PFSK-1 (cell line): ENCODE data around the gene PDCD11.

Experiments used
- FOXP2 ChIP-seq: optimal IDR thresholded peaks from 2 replicates; pipeline ENCODE3; 2011; ENCODE audit warnings: borderline replicate concordance, control low read depth, inconsistent platforms; ENCODE audit not compliant: insufficient read depth; ENCODE audit errors: extremely low read length, extremely low read depth
- POLR2AphosphoS5 ChIP-seq: IDR thresholded peaks from 2 replicates; pipeline ENCODE4 v1.6.1; 2012; ENCODE audit warnings: low read depth, mild to moderate bottlenecking, control low read depth, low read length, moderate library complexity
- SIN3A ChIP-seq: IDR thresholded peaks from 2 replicates; pipeline ENCODE4 v1.6.1; 2012; ENCODE audit warnings: mild to moderate bottlenecking, low read length, moderate library complexity, borderline replicate concordance; ENCODE audit not compliant: insufficient read depth
- TAF1 ChIP-seq: IDR thresholded peaks from 2 replicates; pipeline ENCODE4 v1.6.1; 2012; ENCODE audit warnings: low read length, control low read depth, borderline replicate concordance; ENCODE audit not compliant: insufficient read depth
- TF ChIP-seq, protein P1 (sequence below), 2 experiments: IDR thresholded peaks; 2 replicates each; pipeline versions ENCODE4 v1.6.1 to v1.8.0; 2011 to 2012; ENCODE audit warnings: low read depth in 2 of 2, low read length in 2 of 2, control low read depth in 1 of 2, inconsistent platforms in 1 of 2, mild to moderate bottlenecking in 1 of 2, moderate library complexity in 1 of 2; ENCODE audit not compliant: insufficient read depth in 1 of 2

PDCD11 gene

DNA sequence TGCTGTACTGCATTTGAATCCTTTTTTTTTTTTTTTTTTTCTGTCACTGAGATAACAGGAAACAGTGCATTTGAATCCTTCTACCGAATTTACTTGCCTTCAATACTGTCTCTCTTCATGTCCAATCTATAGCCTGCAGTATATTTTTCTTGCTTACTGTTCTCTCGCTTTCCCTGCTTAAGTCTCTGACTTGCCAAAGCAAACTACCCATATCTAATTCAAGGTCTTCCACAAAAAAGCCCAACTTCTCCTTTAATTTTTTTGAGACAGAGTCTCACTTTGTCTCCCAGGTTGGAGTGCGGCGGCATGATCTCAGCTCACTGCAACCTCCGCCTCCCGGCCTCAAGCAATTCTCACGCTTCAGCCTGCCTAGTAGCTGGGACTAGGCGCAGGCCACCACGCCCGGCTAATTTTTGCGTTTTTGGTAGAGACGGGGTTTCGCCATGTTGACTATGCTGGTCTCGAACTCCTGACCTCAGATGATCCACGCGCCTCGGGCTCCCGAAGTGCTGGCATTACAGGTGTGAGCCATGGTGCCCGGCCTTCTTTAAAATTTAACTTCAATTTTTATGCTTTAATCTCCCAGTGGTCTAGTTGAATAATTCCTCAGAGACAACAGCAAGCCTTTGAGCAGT is 882 bp downstream of the PDCD11 start:
- no peak for TF ChIP-seq TAF1
- no peak for TF ChIP-seq SIN3A
- no peak for TF ChIP-seq FOXP2
- TF ChIP-seq POLR2AphosphoS5 = no peak
- TF ChIP-seq, protein P1, sequence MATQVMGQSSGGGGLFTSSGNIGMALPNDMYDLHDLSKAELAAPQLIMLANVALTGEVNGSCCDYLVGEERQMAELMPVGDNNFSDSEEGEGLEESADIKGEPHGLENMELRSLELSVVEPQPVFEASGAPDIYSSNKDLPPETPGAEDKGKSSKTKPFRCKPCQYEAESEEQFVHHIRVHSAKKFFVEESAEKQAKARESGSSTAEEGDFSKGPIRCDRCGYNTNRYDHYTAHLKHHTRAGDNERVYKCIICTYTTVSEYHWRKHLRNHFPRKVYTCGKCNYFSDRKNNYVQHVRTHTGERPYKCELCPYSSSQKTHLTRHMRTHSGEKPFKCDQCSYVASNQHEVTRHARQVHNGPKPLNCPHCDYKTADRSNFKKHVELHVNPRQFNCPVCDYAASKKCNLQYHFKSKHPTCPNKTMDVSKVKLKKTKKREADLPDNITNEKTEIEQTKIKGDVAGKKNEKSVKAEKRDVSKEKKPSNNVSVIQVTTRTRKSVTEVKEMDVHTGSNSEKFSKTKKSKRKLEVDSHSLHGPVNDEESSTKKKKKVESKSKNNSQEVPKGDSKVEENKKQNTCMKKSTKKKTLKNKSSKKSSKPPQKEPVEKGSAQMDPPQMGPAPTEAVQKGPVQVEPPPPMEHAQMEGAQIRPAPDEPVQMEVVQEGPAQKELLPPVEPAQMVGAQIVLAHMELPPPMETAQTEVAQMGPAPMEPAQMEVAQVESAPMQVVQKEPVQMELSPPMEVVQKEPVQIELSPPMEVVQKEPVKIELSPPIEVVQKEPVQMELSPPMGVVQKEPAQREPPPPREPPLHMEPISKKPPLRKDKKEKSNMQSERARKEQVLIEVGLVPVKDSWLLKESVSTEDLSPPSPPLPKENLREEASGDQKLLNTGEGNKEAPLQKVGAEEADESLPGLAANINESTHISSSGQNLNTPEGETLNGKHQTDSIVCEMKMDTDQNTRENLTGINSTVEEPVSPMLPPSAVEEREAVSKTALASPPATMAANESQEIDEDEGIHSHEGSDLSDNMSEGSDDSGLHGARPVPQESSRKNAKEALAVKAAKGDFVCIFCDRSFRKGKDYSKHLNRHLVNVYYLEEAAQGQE (IDR thresholded peaks at IDR 0.05; ENCODE audit: insufficient read depth in 1 of 2, low read depth in 2 of 2, low read length in 2 of 2) = no peak

DNA sequence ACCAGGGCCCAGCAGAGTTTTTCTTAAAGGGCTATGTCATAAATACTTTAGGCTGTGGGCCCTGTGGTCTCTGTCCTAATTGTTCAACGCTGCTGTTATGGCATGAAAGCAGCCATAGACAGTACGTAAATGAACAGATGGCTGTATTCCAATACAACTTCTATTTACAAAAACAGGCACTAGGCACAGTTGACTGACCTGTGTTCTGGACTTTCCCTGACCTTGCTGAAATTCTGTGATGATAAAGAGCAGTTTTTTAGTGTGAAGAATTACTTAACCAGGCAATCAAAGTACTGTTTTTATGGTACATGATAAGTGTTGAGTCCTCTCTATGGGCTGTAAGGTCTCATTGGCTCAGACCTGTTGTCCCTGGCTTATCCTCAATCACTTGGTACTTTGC is 17.1 kb downstream of the PDCD11 start:
- TF ChIP-seq FOXP2 = no peak
- TF ChIP-seq TAF1 = no peak
- no peak for TF ChIP-seq POLR2AphosphoS5
- no peak for TF ChIP-seq SIN3A
- TF ChIP-seq, protein P1 (IDR thresholded peaks at IDR 0.05; ENCODE audit: insufficient read depth in 1 of 2, low read depth in 2 of 2, low read length in 2 of 2) = no peak

DNA sequence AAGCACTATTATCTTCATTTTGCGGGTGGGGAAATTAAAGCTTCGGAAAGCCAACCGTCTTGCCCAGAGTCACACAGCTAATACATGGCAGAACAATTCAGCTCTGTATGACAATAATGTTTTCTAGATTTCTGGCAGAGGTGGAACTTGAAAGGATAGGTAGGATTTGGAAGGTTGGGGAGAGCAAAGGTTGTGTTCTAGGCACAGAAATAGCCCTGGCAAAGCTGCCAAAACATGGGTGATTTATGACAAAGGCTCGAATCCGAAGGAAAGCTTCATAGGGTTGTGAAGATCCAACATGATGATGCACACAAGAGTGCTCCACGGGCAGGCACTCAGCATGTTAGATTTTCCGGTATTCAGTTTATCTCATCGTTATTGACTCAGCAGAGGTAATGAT is 19.2 kb downstream of the PDCD11 start:
- TF ChIP-seq TAF1 (no peak), SIN3A (no peak), FOXP2 (no peak), POLR2AphosphoS5 (no peak)
- TF ChIP-seq, protein P1 (IDR thresholded peaks at IDR 0.05; ENCODE audit: insufficient read depth in 1 of 2, low read depth in 2 of 2, low read length in 2 of 2) = no peak

DNA sequence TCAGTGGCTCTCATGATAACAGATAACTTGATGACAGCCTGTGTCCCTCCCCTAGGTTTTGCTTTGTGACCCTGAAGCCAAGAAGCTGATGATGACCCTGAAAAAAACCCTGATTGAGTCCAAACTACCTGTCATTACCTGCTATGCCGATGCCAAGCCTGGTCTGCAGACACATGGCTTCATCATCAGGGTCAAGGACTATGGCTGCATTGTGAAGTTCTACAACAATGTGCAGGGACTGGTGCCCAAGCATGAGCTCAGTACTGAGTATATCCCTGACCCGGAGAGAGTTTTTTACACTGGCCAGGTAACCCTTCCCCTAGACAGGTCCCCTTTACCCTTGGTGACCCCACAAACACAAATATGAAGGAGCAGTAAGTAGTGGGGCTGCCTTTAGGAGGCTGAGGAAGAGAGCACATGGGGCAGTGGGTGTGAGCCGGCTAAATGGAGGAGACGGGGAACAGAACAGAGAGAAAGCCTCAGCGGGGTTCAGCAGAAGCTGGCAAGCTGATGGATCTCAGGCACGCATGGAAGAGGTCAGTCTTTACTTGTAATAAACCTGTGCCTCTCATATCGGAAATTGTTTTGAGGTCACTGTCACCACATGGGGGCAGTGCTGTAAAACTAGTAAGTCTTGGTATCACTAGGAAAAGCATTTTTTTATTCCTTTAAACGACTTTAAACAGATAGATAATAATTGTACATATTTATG is 20.2 kb downstream of the PDCD11 start:
- no peak for TF ChIP-seq SIN3A
- TF ChIP-seq POLR2AphosphoS5 = no peak
- TF ChIP-seq FOXP2 = no peak
- TF ChIP-seq TAF1 = no peak
- TF ChIP-seq, protein P1 (IDR thresholded peaks at IDR 0.05; ENCODE audit: insufficient read depth in 1 of 2, low read depth in 2 of 2, low read length in 2 of 2) = no peak
